H9 (cell line): ENCODE results near the gene TRAF2. TPM values are rescaled to one million over a fixed set of nuclear protein-coding genes. Genes with fewer than 3 reads are reported as not detected.

ENCODE experiments used
- DNase-seq: peaks from one replicate; pipeline ENCODE4 v3.0.0-alpha.2; 2017
- H2AFZ ChIP-seq: one replicate; pipeline ENCODE4 v1.6.1; 2013; ENCODE audit warnings: mild to moderate bottlenecking, low read length, control low read depth, moderate library complexity
- H2AK5ac ChIP-seq: 2 replicates; pipeline ENCODE4 v1.6.1; 2013; ENCODE audit warnings: low read length, control low read depth, mixed read lengths; ENCODE audit not compliant: insufficient read length
- H2BK120ac ChIP-seq: one replicate; pipeline ENCODE4 v1.6.1; 2013; ENCODE audit warnings: low read depth, mild to moderate bottlenecking, low read length, control low read depth, inconsistent platforms; ENCODE audit not compliant: poor library complexity, severe bottlenecking
- H2BK12ac ChIP-seq: 2 replicates; pipeline ENCODE4 v1.6.1; 2013; ENCODE audit warnings: low read length, control low read depth, mixed read lengths, low read depth; ENCODE audit not compliant: insufficient read length
- H2BK15ac ChIP-seq: 2 replicates; pipeline ENCODE4 v1.6.1; 2013; ENCODE audit warnings: low read depth, low read length, control low read depth
- H2BK20ac ChIP-seq: one replicate; pipeline ENCODE4 v1.6.1; 2013; ENCODE audit warnings: low read depth, mild to moderate bottlenecking, low read length, control low read depth, inconsistent platforms; ENCODE audit not compliant: poor library complexity, severe bottlenecking
- H2BK5ac ChIP-seq: 2 replicates; pipeline ENCODE4 v1.6.1; 2013; ENCODE audit warnings: low read length, control low read depth, mixed read lengths; ENCODE audit not compliant: insufficient read length
- H3K14ac ChIP-seq: 2 replicates; pipeline ENCODE4 v1.6.1; 2013; ENCODE audit warnings: low read length, control low read depth; ENCODE audit not compliant: insufficient read depth
- H3K18ac ChIP-seq: 2 replicates; pipeline ENCODE4 v1.6.1; 2013; ENCODE audit warnings: low read depth, mild to moderate bottlenecking, mixed read lengths, low read length, control low read depth; ENCODE audit not compliant: insufficient read length
- H3K23ac ChIP-seq: 2 replicates; pipeline ENCODE4 v1.6.1; 2013; ENCODE audit warnings: low read length, control low read depth, mixed read lengths, low read depth; ENCODE audit not compliant: insufficient read length
- H3K23me2 ChIP-seq: 2 replicates; pipeline ENCODE4 v1.6.1; 2013; ENCODE audit warnings: low read depth, mild to moderate bottlenecking, mixed read lengths, low read length, control low read depth; ENCODE audit not compliant: insufficient read length, poor library complexity, severe bottlenecking
- H3K27ac ChIP-seq: 2 replicates; pipeline ENCODE4 v1.5.1; 2013; ENCODE audit warnings: low read length, control low read depth, mixed read lengths, low read depth; ENCODE audit not compliant: insufficient read length
- H3K27me3 ChIP-seq: 2 replicates; pipeline ENCODE4 v1.6.1; 2013; ENCODE audit warnings: low read length, control low read depth, inconsistent platforms; ENCODE audit not compliant: insufficient read depth
- H3K4ac ChIP-seq: 2 replicates; pipeline ENCODE4 v1.6.1; 2013; ENCODE audit warnings: low read depth, mild to moderate bottlenecking, control low read depth, inconsistent platforms, low read length, moderate library complexity
- H3K4me1 ChIP-seq: 2 replicates; pipeline ENCODE4 v1.6.1; 2013; ENCODE audit warnings: low read length, control low read depth, inconsistent platforms; ENCODE audit not compliant: insufficient read depth
- H3K4me2 ChIP-seq: 2 replicates; pipeline ENCODE4 v1.6.1; 2013; ENCODE audit warnings: low read length, control low read depth, mixed read lengths; ENCODE audit not compliant: insufficient read length, insufficient read depth
- H3K56ac ChIP-seq: 2 replicates; pipeline ENCODE4 v1.6.1; 2013; ENCODE audit warnings: low read depth, mild to moderate bottlenecking, mixed read lengths, low read length, control low read depth; ENCODE audit not compliant: insufficient read length
- H3K79me1 ChIP-seq: 2 replicates; pipeline ENCODE4 v1.6.1; 2013; ENCODE audit warnings: low read depth, mild to moderate bottlenecking, moderate library complexity, low read length, control low read depth, inconsistent platforms; ENCODE audit not compliant: insufficient read depth, poor library complexity, severe bottlenecking
- H3K79me2 ChIP-seq: 2 replicates; pipeline ENCODE4 v1.6.1; 2013; ENCODE audit warnings: low read length, control low read depth, inconsistent platforms; ENCODE audit not compliant: insufficient read depth
- H3K9ac ChIP-seq: 2 replicates; pipeline ENCODE4 v1.6.1; 2013; ENCODE audit warnings: low read length, control low read depth, mixed read lengths; ENCODE audit not compliant: insufficient read length; ENCODE audit errors: extremely low read depth
- H3K9me3 ChIP-seq: one replicate; pipeline ENCODE4 v1.6.1; 2013; ENCODE audit warnings: low read depth, low read length, inconsistent platforms; ENCODE audit not compliant: control insufficient read depth
- H3T11ph ChIP-seq: one replicate; pipeline ENCODE4 v1.6.1; 2013; ENCODE audit warnings: mild to moderate bottlenecking, low read length, control low read depth, inconsistent platforms
- H4K20me1 ChIP-seq: one replicate; pipeline ENCODE4 v1.6.1; 2013; ENCODE audit not compliant: control insufficient read depth, insufficient read length, insufficient read depth
- H4K5ac ChIP-seq: 2 replicates; pipeline ENCODE4 v1.6.1; 2013; ENCODE audit warnings: low read depth, mild to moderate bottlenecking, mixed read lengths, low read length, control low read depth; ENCODE audit not compliant: insufficient read length
- H4K8ac ChIP-seq: replicated peaks from 2 replicates; pipeline ENCODE4 v1.6.1; 2013; ENCODE audit warnings: low read length, control low read depth, mixed read lengths, low read depth; ENCODE audit not compliant: insufficient read length
- H4K91ac ChIP-seq: 2 replicates; pipeline ENCODE4 v1.6.1; 2013; ENCODE audit warnings: low read depth, mild to moderate bottlenecking, moderate library complexity, mixed read lengths, low read length, control low read depth; ENCODE audit not compliant: insufficient read length
- H3K27ac Mint-ChIP-seq, 3 experiments: 2 replicates in 2 of 3; 3 replicates in 1 of 3; pipeline ENCODE4 v1.8.0; 2020 to 2021; ENCODE audit warnings: mixed read lengths in 3 of 3, mild to moderate bottlenecking in 1 of 3, moderate library complexity in 1 of 3
- H3K27me3 Mint-ChIP-seq: 2 replicates; pipeline ENCODE4 v1.8.0; 2021; ENCODE audit warnings: low read depth, mild to moderate bottlenecking, moderate library complexity, mixed read lengths
- H3K36me3 Mint-ChIP-seq, 3 experiments: 2 replicates in 2 of 3; 3 replicates in 1 of 3; pipeline ENCODE4 v1.8.0; 2020 to 2021; ENCODE audit warnings: low read depth in 3 of 3, mixed read lengths in 3 of 3; ENCODE audit not compliant: insufficient read depth in 1 of 3
- H3K4me1 Mint-ChIP-seq, 2 experiments: 2 replicates each; pipeline ENCODE4 v1.8.0; 2020; ENCODE audit warnings: mixed read lengths in 2 of 2
- H3K4me3 Mint-ChIP-seq, 2 experiments: 2 replicates in 1 of 2; 3 replicates in 1 of 2; pipeline ENCODE4 v1.8.0; 2020 to 2021; ENCODE audit warnings: mild to moderate bottlenecking in 2 of 2, mixed read lengths in 2 of 2, moderate library complexity in 1 of 2
- H3K9me3 Mint-ChIP-seq, 2 experiments: 2 replicates in 1 of 2; 3 replicates in 1 of 2; pipeline ENCODE4 v1.8.0; 2020; ENCODE audit warnings: mild to moderate bottlenecking in 2 of 2, mixed read lengths in 2 of 2, moderate library complexity in 1 of 2
- WGBS: extraction: QIAGEN DNeasy Blood & Tissue Kit; methylation state at CpG from one replicate; pipeline ENCODE4 v1.1.7; 2013; ENCODE audit warnings: missing lambda C conversion rate, low lambda C conversion rate, mixed read lengths; ENCODE audit not compliant: insufficient read length; ENCODE audit errors: extremely low coverage; 5-methylcytosine and 5-hydroxymethylcytosine counted together
- total RNA-seq: library from RNA; stranded (reverse); gene quantifications from 2 replicates; pipeline ENCODE4 v1.2.1, GENCODE V29; 2021
- TF ChIP-seq, protein P1 (sequence below): fragments of 200-600 bp; sonication (generic); conservative IDR thresholded peaks from 3 replicates; pipeline ENCODE4 v1.8.0; 2021; ENCODE audit warnings: antibody characterized with exemption, mild to moderate bottlenecking

The TRAF2 gene
- total RNA-seq, 1 experiment from 2014 or later = 48.8 TPM

DNA sequence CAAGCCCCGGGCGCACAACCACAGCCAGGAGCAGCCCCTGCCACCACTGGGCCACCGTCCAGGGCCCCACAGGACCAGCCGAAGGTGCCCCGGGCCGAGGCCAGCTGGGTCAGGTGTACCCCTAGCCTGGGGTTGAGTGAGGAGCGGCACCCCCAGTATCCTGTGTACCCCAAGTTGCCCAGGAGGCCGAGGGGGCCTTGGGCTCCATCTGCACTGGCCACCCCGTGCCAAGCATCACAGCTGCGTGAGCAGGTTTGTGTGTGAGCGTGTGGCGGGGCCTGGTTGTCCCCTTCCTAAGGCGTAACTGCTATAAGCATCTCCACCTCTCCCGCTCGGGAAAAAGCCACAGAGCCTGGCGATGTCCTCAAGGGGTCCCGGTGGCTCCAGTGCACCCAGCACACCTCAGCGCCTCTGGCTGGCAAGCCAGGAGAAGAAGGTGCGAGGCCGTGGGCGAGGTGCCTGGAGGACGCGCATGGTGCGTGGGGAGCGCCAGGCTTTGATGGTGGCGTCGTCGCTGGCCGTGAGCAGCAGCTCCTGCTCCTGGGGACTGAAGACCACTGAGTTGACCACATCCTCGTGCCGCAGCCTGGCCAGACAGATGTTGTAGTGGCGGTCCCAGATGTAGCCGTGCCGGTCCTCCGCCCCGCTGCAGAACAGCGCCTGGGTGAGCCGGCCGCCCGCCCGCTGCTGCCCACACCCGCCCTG is 54.4 kb downstream of the TRAF2 start:
- Histone ChIP-seq H2AK5ac (no peak overlapping the region), H3K79me1 (no peaks in the 10 kb centered on the region), H3K9ac (no peak overlapping the region), H2BK12ac (no peak overlapping the region), H2BK20ac (no peak overlapping the region), H3K27me3 (no peaks in the 10 kb centered on the region), H3K23ac (no peak overlapping the region), H3K9me3 (no peaks in the 10 kb centered on the region), H3K18ac (no peak overlapping the region), H4K20me1 (no peaks in the 10 kb centered on the region), H2BK5ac (no peak overlapping the region), H2BK120ac (no peak overlapping the region), H3K4me1 (no peaks in the 10 kb centered on the region), H3K56ac (no peak overlapping the region), H2BK15ac (no peak overlapping the region), H4K91ac (no peak overlapping the region), H3K23me2 (peaks cover 3% of the 10 kb centered on the region), H3K4ac (no peak overlapping the region), H4K8ac (no peak overlapping the region), H4K5ac (no peak overlapping the region), H3T11ph (no peak overlapping the region), H3K4me2 (no peak overlapping the region), H3K27ac (no peak overlapping the region), H3K14ac (no peak overlapping the region), H2AFZ (no peak overlapping the region), H3K79me2 (no peaks in the 10 kb centered on the region)
- H3K4me3 Mint-ChIP-seq = no peak overlapping the region
- no peak overlapping the region for H3K27ac Mint-ChIP-seq
- peaks cover 8 to 11% of the 10 kb centered on the region in 2 experiments for H3K4me1 Mint-ChIP-seq
- no peak for DNase-seq
- H3K27me3 Mint-ChIP-seq = peaks cover 3% of the 10 kb centered on the region; the same call in 1 of the 2 replicates
- no CpG with 5 or more reads among the region's 42 CpGs for whole genome bisulfite sequencing
- H3K36me3 Mint-ChIP-seq = peaks cover 2 to 58% (median 38%) of the 10 kb centered on the region in 3 experiments; a peak in 5 of 7 replicates
- TF ChIP-seq, protein P1, sequence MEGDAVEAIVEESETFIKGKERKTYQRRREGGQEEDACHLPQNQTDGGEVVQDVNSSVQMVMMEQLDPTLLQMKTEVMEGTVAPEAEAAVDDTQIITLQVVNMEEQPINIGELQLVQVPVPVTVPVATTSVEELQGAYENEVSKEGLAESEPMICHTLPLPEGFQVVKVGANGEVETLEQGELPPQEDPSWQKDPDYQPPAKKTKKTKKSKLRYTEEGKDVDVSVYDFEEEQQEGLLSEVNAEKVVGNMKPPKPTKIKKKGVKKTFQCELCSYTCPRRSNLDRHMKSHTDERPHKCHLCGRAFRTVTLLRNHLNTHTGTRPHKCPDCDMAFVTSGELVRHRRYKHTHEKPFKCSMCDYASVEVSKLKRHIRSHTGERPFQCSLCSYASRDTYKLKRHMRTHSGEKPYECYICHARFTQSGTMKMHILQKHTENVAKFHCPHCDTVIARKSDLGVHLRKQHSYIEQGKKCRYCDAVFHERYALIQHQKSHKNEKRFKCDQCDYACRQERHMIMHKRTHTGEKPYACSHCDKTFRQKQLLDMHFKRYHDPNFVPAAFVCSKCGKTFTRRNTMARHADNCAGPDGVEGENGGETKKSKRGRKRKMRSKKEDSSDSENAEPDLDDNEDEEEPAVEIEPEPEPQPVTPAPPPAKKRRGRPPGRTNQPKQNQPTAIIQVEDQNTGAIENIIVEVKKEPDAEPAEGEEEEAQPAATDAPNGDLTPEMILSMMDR = no peak
- H3K9me3 Mint-ChIP-seq = no peaks in the 10 kb centered on the region
